ENCODE results near the gene SNED1.

The SNED1 gene

DNA sequence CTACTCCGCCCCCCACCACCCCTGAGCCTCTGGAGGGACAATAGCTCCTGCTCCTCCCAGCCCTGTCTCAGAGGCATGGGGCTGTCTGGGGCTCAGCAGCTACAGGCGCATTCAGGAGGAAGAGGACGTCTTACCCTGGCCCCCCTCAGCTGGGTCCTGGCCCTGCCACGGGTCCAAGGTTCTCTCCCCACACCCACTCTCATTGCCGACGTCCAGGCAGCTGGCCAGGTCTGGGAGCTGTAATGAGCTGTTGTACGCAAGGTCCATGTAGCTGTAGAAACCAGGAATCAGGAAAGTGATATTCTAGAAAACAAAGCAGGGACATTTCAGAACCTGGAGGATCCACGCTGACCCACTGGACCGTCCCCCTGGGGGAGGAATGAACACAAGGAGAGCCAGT lies 137.3 kb downstream of the SNED1 start:
- no peak for ATAC-seq (ENCODE audit: insufficient read depth, low read depth)
- H3K9me3 ChIP-seq (ENCODE audit: insufficient read depth, low read length, severe bottlenecking): no peaks in the 10 kb centered on the region
- no peak overlapping the region for H2AFZ ChIP-seq (ENCODE audit: low read depth, low read length)
- H3K9ac ChIP-seq (ENCODE audit: low read depth, low read length): no peak overlapping the region
- H3K79me2 ChIP-seq (ENCODE audit: insufficient read depth, low read length): no peaks in the 10 kb centered on the region
- H4K20me1 ChIP-seq (ENCODE audit: insufficient read depth, low read length): peaks cover 5% of the 10 kb centered on the region; the same call in 1 of the 2 replicates
- no peak overlapping the region for H3K4me2 ChIP-seq (ENCODE audit: insufficient read depth, low read length)
- H3K36me3 ChIP-seq (ENCODE audit: insufficient read depth, low read length): peaks cover 79% of the 10 kb centered on the region
- no peak for DNase-seq
- H3K27ac ChIP-seq (ENCODE audit: low read length): no peak overlapping the region
- no peaks in the 10 kb centered on the region for H3K27me3 ChIP-seq (ENCODE audit: insufficient read depth, low read length, poor library complexity)
- no peak overlapping the region for H3K4me3 ChIP-seq (ENCODE audit: low read depth in 1 of 2, low read length in 2 of 2)
- TF ChIP-seq, protein P1, sequence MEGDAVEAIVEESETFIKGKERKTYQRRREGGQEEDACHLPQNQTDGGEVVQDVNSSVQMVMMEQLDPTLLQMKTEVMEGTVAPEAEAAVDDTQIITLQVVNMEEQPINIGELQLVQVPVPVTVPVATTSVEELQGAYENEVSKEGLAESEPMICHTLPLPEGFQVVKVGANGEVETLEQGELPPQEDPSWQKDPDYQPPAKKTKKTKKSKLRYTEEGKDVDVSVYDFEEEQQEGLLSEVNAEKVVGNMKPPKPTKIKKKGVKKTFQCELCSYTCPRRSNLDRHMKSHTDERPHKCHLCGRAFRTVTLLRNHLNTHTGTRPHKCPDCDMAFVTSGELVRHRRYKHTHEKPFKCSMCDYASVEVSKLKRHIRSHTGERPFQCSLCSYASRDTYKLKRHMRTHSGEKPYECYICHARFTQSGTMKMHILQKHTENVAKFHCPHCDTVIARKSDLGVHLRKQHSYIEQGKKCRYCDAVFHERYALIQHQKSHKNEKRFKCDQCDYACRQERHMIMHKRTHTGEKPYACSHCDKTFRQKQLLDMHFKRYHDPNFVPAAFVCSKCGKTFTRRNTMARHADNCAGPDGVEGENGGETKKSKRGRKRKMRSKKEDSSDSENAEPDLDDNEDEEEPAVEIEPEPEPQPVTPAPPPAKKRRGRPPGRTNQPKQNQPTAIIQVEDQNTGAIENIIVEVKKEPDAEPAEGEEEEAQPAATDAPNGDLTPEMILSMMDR (IDR thresholded peaks at IDR 0.05; ENCODE audit: borderline replicate concordance, extremely low read depth, low read length, poor library complexity, severe bottlenecking): no peak
- no peak for TF ChIP-seq EZH2 (IDR thresholded peaks at IDR 0.05; ENCODE audit: borderline replicate concordance, low read depth, low read length, severe bottlenecking)
- H3K4me1 ChIP-seq (ENCODE audit: insufficient read depth, low read length): no peaks in the 10 kb centered on the region

DNA sequence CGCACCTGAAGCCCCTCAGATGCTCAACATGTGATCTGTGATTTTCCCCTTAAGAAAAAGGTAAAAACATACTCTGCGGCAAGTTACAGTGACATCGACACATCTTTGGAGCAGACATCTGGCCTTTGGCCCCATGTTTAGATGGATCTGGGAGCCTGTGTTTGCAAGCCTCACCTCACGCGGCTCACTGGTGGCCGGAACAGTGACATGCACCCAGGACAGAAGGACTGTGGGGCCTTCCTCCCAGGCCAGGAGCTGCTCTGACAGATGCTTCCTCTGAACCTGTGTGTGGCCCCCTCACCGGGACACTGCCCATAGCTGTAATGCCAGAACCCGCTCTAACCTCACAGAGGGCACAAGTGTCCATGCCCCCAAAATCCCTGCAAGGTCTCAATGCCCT lies 137.8 kb downstream of the SNED1 start:
- no peak overlapping the region for H3K4me3 ChIP-seq (ENCODE audit: low read depth in 1 of 2, low read length in 2 of 2)
- DNase-seq: no peak
- H3K4me1 ChIP-seq (ENCODE audit: insufficient read depth, low read length): no peaks in the 10 kb centered on the region
- no peaks in the 10 kb centered on the region for H3K27me3 ChIP-seq (ENCODE audit: insufficient read depth, low read length, poor library complexity)
- H2AFZ ChIP-seq (ENCODE audit: low read depth, low read length): no peak overlapping the region
- no peak overlapping the region for H3K4me2 ChIP-seq (ENCODE audit: insufficient read depth, low read length)
- H3K36me3 ChIP-seq (ENCODE audit: insufficient read depth, low read length): peaks cover 79% of the 10 kb centered on the region
- H3K9ac ChIP-seq (ENCODE audit: low read depth, low read length): no peak overlapping the region
- no peaks in the 10 kb centered on the region for H3K9me3 ChIP-seq (ENCODE audit: insufficient read depth, low read length, severe bottlenecking)
- H3K79me2 ChIP-seq (ENCODE audit: insufficient read depth, low read length): no peaks in the 10 kb centered on the region
- TF ChIP-seq EZH2 (IDR thresholded peaks at IDR 0.05; ENCODE audit: borderline replicate concordance, low read depth, low read length, severe bottlenecking): no peak
- TF ChIP-seq, protein P1 (IDR thresholded peaks at IDR 0.05; ENCODE audit: borderline replicate concordance, extremely low read depth, low read length, poor library complexity, severe bottlenecking): no peak
- no peak for ATAC-seq (ENCODE audit: insufficient read depth, low read depth)
- H3K27ac ChIP-seq (ENCODE audit: low read length): no peak overlapping the region
- peaks cover 8% of the 10 kb centered on the region; the same call in 1 of the 2 replicates for H4K20me1 ChIP-seq (ENCODE audit: insufficient read depth, low read length)

DNA sequence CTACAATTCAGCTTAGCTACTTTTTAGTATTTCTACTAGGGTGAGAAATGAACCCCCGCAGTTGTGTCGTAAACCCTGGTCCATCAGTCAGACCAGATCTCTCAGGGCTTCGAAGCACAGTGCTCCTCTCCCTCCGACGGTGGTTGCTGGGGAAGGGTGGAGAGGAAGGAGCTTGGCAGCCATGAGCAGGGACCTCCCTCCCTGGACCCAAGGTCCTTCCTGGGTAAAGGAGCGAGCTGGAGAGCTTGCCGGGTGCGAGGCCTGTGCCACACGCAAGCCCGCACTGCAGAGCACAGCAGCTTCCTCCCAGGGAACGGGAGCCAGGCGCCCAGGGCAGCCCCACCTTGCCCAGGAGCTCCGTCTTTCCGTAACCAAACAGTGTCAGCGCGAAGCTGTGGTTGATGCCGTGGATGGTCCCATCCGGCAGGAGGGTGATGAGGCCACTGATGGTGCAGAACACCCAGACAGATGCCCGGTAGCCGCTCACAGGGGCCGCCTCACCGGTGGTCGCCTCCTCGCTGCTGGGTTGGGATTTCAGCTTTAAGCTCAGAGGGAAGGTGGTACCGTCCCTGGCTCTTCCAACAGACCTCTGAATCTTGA lies 138.3 kb downstream of the SNED1 start:
- no peaks in the 10 kb centered on the region for H3K4me1 ChIP-seq (ENCODE audit: insufficient read depth, low read length)
- H3K4me3 ChIP-seq (ENCODE audit: low read depth in 1 of 2, low read length in 2 of 2): no peak overlapping the region
- TF ChIP-seq, protein P1 (IDR thresholded peaks at IDR 0.05; ENCODE audit: borderline replicate concordance, extremely low read depth, low read length, poor library complexity, severe bottlenecking): no peak
- TF ChIP-seq EZH2 (IDR thresholded peaks at IDR 0.05; ENCODE audit: borderline replicate concordance, low read depth, low read length, severe bottlenecking): no peak
- DNase-seq: no peak
- no peak overlapping the region for H3K27ac ChIP-seq (ENCODE audit: low read length)
- peaks cover 76% of the 10 kb centered on the region for H3K36me3 ChIP-seq (ENCODE audit: insufficient read depth, low read length)
- H3K4me2 ChIP-seq (ENCODE audit: insufficient read depth, low read length): no peak overlapping the region
- H3K9me3 ChIP-seq (ENCODE audit: insufficient read depth, low read length, severe bottlenecking): no peaks in the 10 kb centered on the region
- no peak for ATAC-seq (ENCODE audit: insufficient read depth, low read depth)
- no peaks in the 10 kb centered on the region for H3K27me3 ChIP-seq (ENCODE audit: insufficient read depth, low read length, poor library complexity)
- no peak overlapping the region for H3K9ac ChIP-seq (ENCODE audit: low read depth, low read length)
- peaks cover 12% of the 10 kb centered on the region; the same call in 1 of the 2 replicates for H4K20me1 ChIP-seq (ENCODE audit: insufficient read depth, low read length)
- no peaks in the 10 kb centered on the region for H3K79me2 ChIP-seq (ENCODE audit: insufficient read depth, low read length)
- no peak overlapping the region for H2AFZ ChIP-seq (ENCODE audit: low read depth, low read length)
